GM18520 (cell line): ENCODE results near the gene DIDO1.

Experiments
- ATAC-seq: cut with Tn5 transposase; IDR thresholded peaks from one replicate; pipeline ENCODE4 v1.9.1; 2021; ENCODE audit not compliant: unreplicated experiment

DIDO1 gene

DNA sequence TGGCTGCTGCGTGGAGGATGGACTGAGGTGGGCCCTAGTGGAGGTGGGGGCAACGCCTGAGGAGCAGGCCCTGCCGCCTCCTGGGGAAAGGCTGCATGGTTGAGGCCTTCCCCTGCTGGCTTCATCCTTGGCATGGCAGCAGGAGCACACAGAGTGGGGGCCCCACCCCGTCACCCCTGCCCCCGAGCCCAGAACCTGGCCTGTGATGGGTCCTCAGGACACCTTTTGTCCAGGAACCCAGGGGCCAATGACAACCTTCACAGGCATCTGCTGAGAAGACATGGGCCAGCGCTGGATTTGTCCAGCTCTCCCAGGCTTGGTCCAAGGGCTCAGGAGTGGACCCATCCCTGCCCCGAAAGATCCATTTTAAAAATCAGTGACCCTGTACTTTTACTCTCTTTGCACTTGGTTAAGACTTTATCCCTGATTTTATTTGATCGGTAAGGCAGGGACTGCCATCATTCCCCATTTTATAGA, 25.6 kb upstream of the DIDO1 start:
- ATAC-seq, result no peak

- no peak for ATAC-seq
Observed at GRCh38 chr20:62951143-62951895, 25.0 kb upstream of the DIDO1 start.

DNA sequence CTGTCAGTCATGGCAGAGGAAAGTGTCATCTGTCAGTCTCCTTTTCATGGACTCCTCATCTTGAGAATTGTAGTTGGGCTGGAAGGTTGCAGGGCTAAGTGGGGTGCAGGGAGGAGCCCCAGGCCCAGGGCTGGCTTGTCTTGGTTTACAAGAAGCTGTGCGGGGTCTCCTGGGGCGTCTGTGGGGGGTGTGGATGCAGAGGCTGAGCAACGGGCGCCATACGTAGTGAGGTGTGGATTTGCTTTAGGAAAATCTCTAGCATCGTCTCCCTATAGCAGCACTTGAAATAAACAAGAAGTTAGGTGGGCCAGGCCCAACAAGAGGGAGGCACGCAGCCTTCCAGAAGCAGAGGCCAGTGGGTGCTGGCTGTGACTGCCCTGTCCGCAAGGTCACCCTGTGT, 24.4 kb upstream of the DIDO1 start:
- ATAC-seq, result no peak

- ATAC-seq, result no peak
Observed at GRCh38 chr20:62949962-62950361, 23.7 kb upstream of the DIDO1 start.

GRCh38 chr20:62949153-62949821, 23.0 kb upstream of the DIDO1 start:
- ATAC-seq, result no peak

DNA sequence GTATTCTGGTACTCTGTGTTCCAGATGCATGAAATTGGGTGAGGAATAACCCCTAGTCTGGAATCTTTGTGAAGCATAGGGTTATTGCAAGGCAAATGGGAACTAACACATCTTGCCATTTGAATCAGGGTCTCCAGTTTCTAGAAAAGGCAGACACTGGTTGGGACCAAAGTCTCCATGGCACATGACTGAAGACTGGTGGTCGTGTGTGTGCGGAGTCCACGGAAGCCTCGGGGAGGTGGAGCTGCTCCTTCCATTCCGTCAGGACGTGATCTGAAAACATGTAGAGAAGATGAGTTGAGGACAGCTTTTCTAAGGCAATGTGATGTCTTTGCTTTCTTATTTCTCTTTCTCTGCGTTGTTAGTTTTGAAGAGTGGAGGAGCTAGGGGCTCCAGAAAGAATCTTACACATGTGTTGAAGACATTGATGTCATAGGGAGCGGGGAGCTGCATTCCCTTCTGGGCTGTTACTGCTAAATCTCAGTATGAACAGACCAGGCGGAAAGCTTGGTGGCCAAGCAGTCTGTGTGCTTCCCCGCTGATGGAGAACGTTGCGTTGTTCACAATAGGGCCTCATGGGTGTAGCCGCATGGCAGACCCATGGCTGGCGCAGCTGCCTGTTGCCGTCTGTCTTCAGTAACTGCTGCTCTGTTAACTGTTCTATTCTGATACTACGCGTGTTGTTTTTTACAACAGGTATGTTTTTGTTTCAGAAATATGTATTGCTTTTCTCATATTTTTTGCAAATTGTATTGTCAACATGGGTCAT, 21.4 kb upstream of the DIDO1 start:
- no peak for ATAC-seq

DNA sequence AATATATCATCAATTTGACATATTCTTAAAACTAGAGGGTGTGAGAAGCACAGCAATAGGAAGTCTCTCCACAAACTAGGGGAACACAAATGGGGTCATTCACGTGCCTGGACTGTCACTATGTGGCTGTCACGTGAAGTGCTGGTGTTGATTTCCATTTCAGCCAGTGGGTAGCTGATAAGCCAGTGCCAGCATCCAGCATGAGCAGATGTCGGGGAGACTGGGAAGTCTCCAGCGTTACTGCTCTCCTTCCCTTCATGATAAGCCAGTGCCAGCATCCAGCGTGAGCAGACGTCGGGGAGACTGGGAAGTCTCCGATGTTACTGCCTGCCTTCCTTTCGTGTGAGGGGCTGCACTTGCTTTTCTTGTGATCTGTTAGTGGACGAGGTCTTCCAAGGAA, 20.6 kb upstream of the DIDO1 start:
- no peak for ATAC-seq

GRCh38 chr20:62945771-62946339, 19.6 kb upstream of the DIDO1 start:
- no peak for ATAC-seq

GRCh38 chr20:62944746-62945145, 18.4 kb upstream of the DIDO1 start:
- no peak for ATAC-seq

GRCh38 chr20:62944184-62944583, 17.9 kb upstream of the DIDO1 start:
- no peak for ATAC-seq

GRCh38 chr20:62943396-62943795, 17.1 kb upstream of the DIDO1 start:
- ATAC-seq, result no peak

DNA sequence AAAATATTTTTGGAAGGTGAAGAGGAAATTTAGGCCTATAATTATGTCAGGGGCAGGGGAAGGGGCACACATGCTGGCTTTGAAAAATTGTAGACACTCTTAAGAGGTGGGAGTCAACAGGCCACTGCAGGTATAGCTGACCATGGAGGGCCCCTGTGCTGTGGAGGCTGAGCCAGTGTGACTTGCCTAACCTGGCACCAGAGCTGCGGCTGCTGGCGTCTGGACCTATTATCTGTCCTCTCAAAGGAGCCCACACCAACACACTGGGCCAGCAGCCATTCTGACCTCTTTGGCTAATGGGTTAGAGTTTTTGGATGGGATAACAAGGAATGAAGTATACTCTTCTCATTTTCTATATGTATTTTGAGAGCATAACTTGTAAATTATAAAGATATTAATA, 16.2 kb upstream of the DIDO1 start:
- no peak for ATAC-seq

- ATAC-seq, result no peak
Observed at GRCh38 chr20:62941792-62942191, 15.5 kb upstream of the DIDO1 start.

DNA sequence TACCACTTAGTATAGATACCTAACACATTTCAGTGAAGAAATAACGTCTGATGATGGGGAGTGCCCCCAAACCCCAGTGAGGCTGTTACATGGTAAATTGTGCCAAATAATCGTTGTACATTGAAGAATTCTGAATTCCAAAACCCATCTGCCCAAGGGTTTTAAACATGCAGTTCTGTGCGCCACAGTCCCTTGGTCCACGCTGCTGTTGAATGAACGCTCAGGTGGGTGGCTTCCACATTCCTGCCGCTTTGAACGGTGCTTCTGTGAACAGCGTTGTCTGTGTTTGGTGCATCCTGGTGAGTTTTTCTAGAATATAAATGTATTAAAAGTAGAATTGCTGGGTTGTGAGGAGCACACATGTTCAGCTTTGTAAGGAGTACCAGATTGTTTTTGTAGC, 14.6 kb upstream of the DIDO1 start:
- no peak for ATAC-seq

- peak; percentile 32 for ATAC-seq
Observed at GRCh38 chr20:62938105-62938888, 12.0 kb upstream of the DIDO1 start, which contains the start of gene GID8. Gene GID8, plus strand, starts transcription at chr20:62938147. Its CDS starts 3,356 bp downstream, at chr20:62941503.

- ATAC-seq, result peak; percentile 84
Observed at GRCh38 chr20:62937268-62938104, 11.2 kb upstream of the DIDO1 start.

GRCh38 chr20:62935968-62936585, 9.8 kb upstream of the DIDO1 start:
- no peak for ATAC-seq

- ATAC-seq, result no peak
Observed at GRCh38 chr20:62935204-62935967, 9.1 kb upstream of the DIDO1 start.
